ENCODE results near the gene ADCY1.

- no peak for TF ChIP-seq GATA2 (IDR thresholded peaks at IDR 0.05; ENCODE audit: low read depth, low read length)
- TF ChIP-seq GATA3 (IDR thresholded peaks at IDR 0.05; ENCODE audit: low read depth, low read length) = no peak
These were observed 122.3 kb downstream of the ADCY1 start for GRCh38 chr7:45696476-45696875.
